Activated naive CD4-positive, alpha-beta T cell treated with anti-CD3 and anti-CD28 coated beads, Interleukin-2, amount 10 ng/mL, durations not matched to agents 7 days and 5 days (primary cell): ENCODE data around the gene SHC3.

ENCODE experiments used
- CTCF ChIA-PET: fragments of 350-600 bp; sonication (Branson Sonifier 250); formaldehyde crosslinking; loops from one replicate; lab custom pipeline; 2021; ENCODE audit warnings: antibody characterized with exemption; lab: Charles Lee
- DNase-seq: peaks from one replicate; pipeline ENCODE4 v3.0.0-alpha.2; 2020
- H3K27ac Mint-ChIP-seq: one replicate; pipeline ENCODE4 v1.8.0; 2021; ENCODE audit warnings: mild to moderate bottlenecking, moderate library complexity, mixed read lengths
- H3K27me3 Mint-ChIP-seq: one replicate; pipeline ENCODE4 v1.8.0; 2021; ENCODE audit warnings: mild to moderate bottlenecking, mixed read lengths
- H3K36me3 Mint-ChIP-seq: one replicate; pipeline ENCODE4 v1.8.0; 2021; ENCODE audit warnings: mixed read lengths
- H3K4me1 Mint-ChIP-seq: one replicate; pipeline ENCODE4 v1.8.0; 2021; ENCODE audit warnings: mixed read lengths
- H3K4me3 Mint-ChIP-seq: one replicate; pipeline ENCODE4 v1.8.0; 2021; ENCODE audit warnings: mild to moderate bottlenecking, moderate library complexity, mixed read lengths
- H3K9me3 Mint-ChIP-seq: one replicate; pipeline ENCODE4 v1.8.0; 2021; ENCODE audit warnings: mixed read lengths

The SHC3 gene

GRCh38 chr9:89204801-89205200 is 26.2 kb upstream of the SHC3 start:
- peaks cover 14% of the 10 kb centered on the region for H3K27me3 Mint-ChIP-seq
- CTCF ChIA-PET: no interaction called here
- H3K4me3 Mint-ChIP-seq: no peak overlapping the region
- H3K9me3 Mint-ChIP-seq: peaks cover 4% of the 10 kb centered on the region
- DNase-seq: no peak
- H3K36me3 Mint-ChIP-seq: no peaks in the 10 kb centered on the region
- no peaks in the 10 kb centered on the region for H3K4me1 Mint-ChIP-seq
- no peak overlapping the region for H3K27ac Mint-ChIP-seq

GRCh38 chr9:89195131-89195797 is 16.6 kb upstream of the SHC3 start:
- CTCF ChIA-PET: no interaction called here
- Mint-ChIP-seq H3K4me1 (no peaks in the 10 kb centered on the region), H3K27ac (no peak overlapping the region), H3K4me3 (no peak overlapping the region), H3K27me3 (peaks cover 9% of the 10 kb centered on the region), H3K9me3 (peaks cover 4% of the 10 kb centered on the region), H3K36me3 (no peaks in the 10 kb centered on the region)
- no peak for DNase-seq

DNA sequence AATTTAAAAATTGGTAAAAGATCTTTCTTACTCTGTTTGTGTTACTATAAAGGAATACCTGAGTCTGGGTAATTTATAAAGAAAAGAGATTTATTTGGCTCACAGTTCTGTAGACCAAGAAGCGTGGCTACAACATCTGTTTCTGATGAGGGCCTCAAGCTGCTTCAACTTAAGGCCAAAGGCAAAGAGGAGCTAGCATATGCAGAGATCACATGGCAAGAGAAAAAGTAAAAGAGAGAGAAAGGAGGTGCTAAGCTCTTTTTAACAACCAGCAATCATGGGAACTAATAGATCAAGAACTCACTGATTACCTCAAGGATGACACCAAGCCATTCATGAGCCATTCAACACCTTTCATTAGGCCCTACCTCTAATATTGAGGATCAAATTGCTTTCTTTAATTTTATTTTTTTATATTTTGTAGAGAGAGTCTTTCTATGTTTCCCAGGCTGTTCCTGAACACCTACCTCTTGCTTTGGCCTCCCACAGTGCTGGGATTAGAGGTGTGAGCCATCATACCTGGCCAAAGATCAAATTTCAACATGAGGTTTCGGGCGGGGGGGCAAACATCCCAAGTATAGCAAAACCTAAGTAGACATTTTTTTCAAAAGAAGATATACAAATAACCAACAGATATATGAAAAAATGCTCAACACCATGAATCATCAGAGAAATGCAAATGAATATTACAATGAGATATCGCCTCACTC is 16.0 kb upstream of the SHC3 start:
- Mint-ChIP-seq H3K4me1 (no peaks in the 10 kb centered on the region), H3K36me3 (no peaks in the 10 kb centered on the region), H3K27ac (no peak overlapping the region), H3K4me3 (no peak overlapping the region), H3K27me3 (peaks cover 9% of the 10 kb centered on the region), H3K9me3 (peaks cover 4% of the 10 kb centered on the region)
- CTCF ChIA-PET: no interaction called here
- DNase-seq: no peak

- no peaks in the 10 kb centered on the region for H3K4me1 Mint-ChIP-seq
- no peak for DNase-seq
- no peaks in the 10 kb centered on the region for H3K36me3 Mint-ChIP-seq
- H3K4me3 Mint-ChIP-seq: no peak overlapping the region
- CTCF ChIA-PET: no interaction called here
- H3K27ac Mint-ChIP-seq: no peak overlapping the region
- peaks cover 14% of the 10 kb centered on the region for H3K27me3 Mint-ChIP-seq
- no peaks in the 10 kb centered on the region for H3K9me3 Mint-ChIP-seq
These were observed 12.4 kb upstream of the SHC3 start for GRCh38 chr9:89191004-89191403.

GRCh38 chr9:89189215-89189614 is 10.6 kb upstream of the SHC3 start:
- H3K9me3 Mint-ChIP-seq: no peaks in the 10 kb centered on the region
- CTCF ChIA-PET: no interaction called here
- DNase-seq: no peak
- H3K27me3 Mint-ChIP-seq: peaks cover 30% of the 10 kb centered on the region
- H3K4me3 Mint-ChIP-seq: no peak overlapping the region
- no peaks in the 10 kb centered on the region for H3K36me3 Mint-ChIP-seq
- no peak overlapping the region for H3K27ac Mint-ChIP-seq
- H3K4me1 Mint-ChIP-seq: no peaks in the 10 kb centered on the region

- CTCF ChIA-PET: interaction anchor here (0.7 kb wide), 1 partner anchor 1417 kb away, joined by 3 read pairs; no protein-coding TSS in a partner anchor
- peaks cover 38% of the 10 kb centered on the region for H3K27me3 Mint-ChIP-seq
- H3K36me3 Mint-ChIP-seq: no peaks in the 10 kb centered on the region
These were observed 9.3 kb upstream of the SHC3 start for GRCh38 chr9:89187950-89188349.

GRCh38 chr9:89187541-89187940 is 8.9 kb upstream of the SHC3 start:
- Mint-ChIP-seq H3K4me3 (no peak overlapping the region), H3K27me3 (peaks cover 42% of the 10 kb centered on the region), H3K36me3 (no peaks in the 10 kb centered on the region), H3K27ac (no peak overlapping the region), H3K9me3 (no peaks in the 10 kb centered on the region), H3K4me1 (no peaks in the 10 kb centered on the region)
- DNase-seq: no peak
- CTCF ChIA-PET: no interaction called here

More at GRCh38 chr9:89187950-89188349, 9.3 kb upstream of the SHC3 start:
- Mint-ChIP-seq H3K27ac (no peak overlapping the region), H3K4me1 (no peaks in the 10 kb centered on the region), H3K4me3 (no peak overlapping the region), H3K9me3 (no peaks in the 10 kb centered on the region)
- DNase-seq: no peak

GRCh38 chr9:89186960-89187359 is 8.3 kb upstream of the SHC3 start:
- DNase-seq: no peak
- peaks cover 48% of the 10 kb centered on the region for H3K27me3 Mint-ChIP-seq
- no peak overlapping the region for H3K4me3 Mint-ChIP-seq
- CTCF ChIA-PET: no interaction called here
- H3K36me3 Mint-ChIP-seq: no peaks in the 10 kb centered on the region
- no peak overlapping the region for H3K27ac Mint-ChIP-seq
- no peaks in the 10 kb centered on the region for H3K9me3 Mint-ChIP-seq
- no peaks in the 10 kb centered on the region for H3K4me1 Mint-ChIP-seq

GRCh38 chr9:89185980-89186379 is 7.4 kb upstream of the SHC3 start:
- H3K36me3 Mint-ChIP-seq: no peaks in the 10 kb centered on the region
- no peaks in the 10 kb centered on the region for H3K9me3 Mint-ChIP-seq
- no peaks in the 10 kb centered on the region for H3K4me1 Mint-ChIP-seq
- peaks cover 56% of the 10 kb centered on the region for H3K27me3 Mint-ChIP-seq
- DNase-seq: no peak
- no peak overlapping the region for H3K27ac Mint-ChIP-seq
- no peak overlapping the region for H3K4me3 Mint-ChIP-seq
- CTCF ChIA-PET: no interaction called here

GRCh38 chr9:89183146-89183545 is 4.5 kb upstream of the SHC3 start:
- CTCF ChIA-PET: interaction anchor here (1.4 to 1.5 kb wide), 2 partner anchors 94 to 95 kb away, joined by 3 to 5 read pairs; no protein-coding TSS in a partner anchor
- no peak overlapping the region for H3K4me3 Mint-ChIP-seq
- H3K4me1 Mint-ChIP-seq: peaks cover 18% of the 10 kb centered on the region
- no peak overlapping the region for H3K27ac Mint-ChIP-seq
- peaks cover 1% of the 10 kb centered on the region for H3K36me3 Mint-ChIP-seq
- DNase-seq: no peak
- H3K9me3 Mint-ChIP-seq: no peaks in the 10 kb centered on the region
- H3K27me3 Mint-ChIP-seq: peaks cover 72% of the 10 kb centered on the region

GRCh38 chr9:89182369-89182768 is 3.8 kb upstream of the SHC3 start:
- CTCF ChIA-PET: interaction anchor here (0.8 to 1.5 kb wide), 3 partner anchors 95 to 96 kb away, joined by 3 to 5 read pairs (median 3); no protein-coding TSS in a partner anchor
- Mint-ChIP-seq H3K4me3 (no peak overlapping the region), H3K27ac (no peak overlapping the region), H3K4me1 (peaks cover 18% of the 10 kb centered on the region), H3K9me3 (no peaks in the 10 kb centered on the region), H3K36me3 (peaks cover 1% of the 10 kb centered on the region), H3K27me3 (peaks cover 78% of the 10 kb centered on the region)
- no peak for DNase-seq

DNA sequence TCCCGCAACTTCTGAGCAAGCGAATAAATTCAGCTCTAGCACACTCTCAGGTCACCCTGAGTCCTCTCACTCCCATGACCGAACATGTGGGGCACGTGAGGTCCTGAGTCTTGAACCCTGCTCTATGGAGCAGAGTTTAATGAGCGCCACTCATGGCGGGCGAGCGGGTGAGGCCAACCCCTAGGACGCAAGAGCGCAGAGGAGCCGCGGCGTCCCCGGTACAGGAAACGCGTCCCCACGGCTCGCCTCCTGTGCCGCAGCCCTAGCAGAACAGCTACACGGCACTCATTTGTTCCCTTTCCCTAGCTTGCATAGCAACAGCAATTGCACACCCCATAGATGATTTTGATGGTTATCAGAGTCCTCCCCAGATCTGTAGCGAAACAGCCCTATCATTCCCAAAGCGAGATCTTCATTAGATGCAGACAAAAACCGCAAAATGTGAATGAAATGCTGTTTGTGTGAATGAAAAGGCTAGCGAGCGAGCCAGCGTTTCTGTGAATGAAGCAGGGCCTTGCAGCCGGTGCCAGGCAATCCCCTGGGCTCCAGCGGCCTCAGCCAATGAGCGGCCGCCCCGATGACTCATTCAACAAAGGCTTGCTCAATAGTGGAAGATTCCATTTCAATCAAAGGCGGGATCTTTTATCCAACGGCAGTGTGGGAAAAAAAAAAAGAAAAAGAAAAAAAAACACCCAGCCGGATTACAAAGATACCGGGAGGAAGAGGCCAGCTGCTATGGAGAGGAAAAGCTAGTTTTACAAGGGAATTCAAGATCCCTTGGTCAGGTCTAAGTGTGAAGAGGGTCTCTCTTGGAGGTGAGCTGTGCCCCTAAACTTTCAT is 1.5 kb upstream of the SHC3 start:
- CTCF ChIA-PET: interaction anchor here (2.3 kb wide), 1 partner anchor 98 kb away, joined by 10 read pairs; no protein-coding TSS in a partner anchor
- peaks cover 21% of the 10 kb centered on the region for H3K4me1 Mint-ChIP-seq
- H3K27me3 Mint-ChIP-seq: peaks cover 88% of the 10 kb centered on the region
- peak overlapping the region; percentile 35 for H3K4me3 Mint-ChIP-seq
- H3K36me3 Mint-ChIP-seq: peaks cover 1% of the 10 kb centered on the region
- no peaks in the 10 kb centered on the region for H3K9me3 Mint-ChIP-seq
- no peak overlapping the region for H3K27ac Mint-ChIP-seq
- DNase-seq: peak; percentile 48

DNA sequence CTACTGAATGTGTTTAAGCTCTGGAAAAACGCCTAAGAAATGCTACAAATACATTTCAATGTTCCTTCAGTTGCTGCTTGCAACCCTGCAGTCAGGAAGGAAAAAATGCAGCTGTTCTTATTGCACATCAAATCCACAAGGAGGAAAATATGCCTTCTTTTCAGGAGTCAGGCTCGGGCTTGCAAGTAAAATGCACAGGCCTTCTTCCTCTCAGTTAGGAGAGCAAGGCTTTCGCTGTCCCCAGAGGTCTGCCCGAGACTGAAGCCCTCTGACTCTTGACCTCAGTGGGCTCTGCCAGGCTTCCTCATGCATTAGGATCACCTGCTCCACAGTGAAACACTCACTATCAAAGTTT is 899 bp upstream of the SHC3 start:
- Mint-ChIP-seq H3K27ac (no peak overlapping the region), H3K36me3 (peaks cover 1% of the 10 kb centered on the region), H3K9me3 (no peaks in the 10 kb centered on the region), H3K4me1 (peaks cover 21% of the 10 kb centered on the region), H3K4me3 (no peak overlapping the region), H3K27me3 (peaks cover 88% of the 10 kb centered on the region)
- CTCF ChIA-PET: interaction anchor here (2.3 kb wide), 1 partner anchor 99 kb away, joined by 10 read pairs; no protein-coding TSS in a partner anchor
- no peak for DNase-seq
